NB4 (cell line): ENCODE measurements around the gene NUBP2.

ENCODE experiments used
- DNase-seq: peaks from one replicate; pipeline ENCODE4 v3.0.0; 2010; ENCODE audit warnings: low read depth
- H3K4me3 ChIP-seq: one replicate; pipeline ENCODE4 v1.5.1; 2011; ENCODE audit warnings: mild to moderate bottlenecking, low read depth, low read length, moderate library complexity
- MYC ChIP-seq: IDR thresholded peaks from 2 replicates; pipeline ENCODE4 v1.6.1; 2011; ENCODE audit warnings: low read depth, low read length
- POLR2A ChIP-seq: IDR thresholded peaks from 2 replicates; pipeline ENCODE4 v1.6.1; 2011; ENCODE audit warnings: mild to moderate bottlenecking; ENCODE audit not compliant: insufficient read length; ENCODE audit errors: extremely low read depth
- TF ChIP-seq, protein P1 (sequence below): IDR thresholded peaks from 2 replicates; pipeline ENCODE4 v1.6.1; 2011; ENCODE audit warnings: low read depth, low read length
- TF ChIP-seq, protein P2 (sequence below): IDR thresholded peaks from one replicate; pipeline ENCODE4 v1.5.1; 2012; ENCODE audit warnings: low read depth, low read length

Gene NUBP2

DNA sequence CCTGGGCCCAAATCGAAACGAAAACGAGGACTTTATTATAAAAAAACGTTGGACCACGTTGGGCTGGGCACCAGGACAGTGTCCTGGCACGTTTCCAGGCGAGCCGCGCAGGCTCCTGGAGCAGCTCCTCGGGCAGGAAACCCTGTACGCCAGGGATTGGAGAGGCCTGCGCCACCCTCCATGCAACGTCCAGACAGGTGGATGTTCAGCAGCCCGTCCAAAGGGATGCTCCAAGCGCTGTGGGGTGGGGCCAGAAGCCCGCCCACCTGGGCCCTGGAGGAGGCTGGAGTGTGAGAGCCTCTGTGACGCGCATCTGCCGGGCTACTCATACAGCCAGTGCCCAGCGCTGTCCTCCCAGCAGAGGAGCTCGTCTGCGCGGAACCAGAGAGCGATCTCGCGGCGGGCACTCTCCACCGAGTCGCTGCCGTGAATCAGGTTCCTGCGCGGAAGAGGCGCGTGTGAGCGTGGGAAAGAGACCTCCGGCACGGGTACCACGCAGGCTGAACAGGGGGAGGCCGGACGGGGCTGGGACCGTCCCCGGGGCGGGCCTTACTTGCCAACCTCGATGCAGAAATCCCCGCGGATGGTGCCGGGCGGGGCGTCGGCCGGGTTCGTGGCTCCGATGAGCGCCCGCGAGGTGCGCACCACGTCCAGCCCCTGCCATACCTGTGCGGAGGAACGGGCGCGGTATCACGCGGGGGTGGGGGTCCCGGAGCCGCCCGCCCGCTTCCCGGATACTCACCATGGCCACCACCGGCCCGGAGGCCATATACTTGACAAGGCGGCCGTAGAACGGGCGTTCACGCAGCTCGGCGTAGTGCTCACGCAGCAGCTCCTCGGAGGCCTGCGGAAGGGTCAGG is 12.2 kb upstream of the NUBP2 start:
- no peak for TF ChIP-seq MYC
- TF ChIP-seq, protein P1, sequence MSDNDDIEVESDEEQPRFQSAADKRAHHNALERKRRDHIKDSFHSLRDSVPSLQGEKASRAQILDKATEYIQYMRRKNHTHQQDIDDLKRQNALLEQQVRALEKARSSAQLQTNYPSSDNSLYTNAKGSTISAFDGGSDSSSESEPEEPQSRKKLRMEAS = no peak
- DNase-seq = no peak
- peak overlapping the region; percentile 32 for H3K4me3 ChIP-seq

DNA sequence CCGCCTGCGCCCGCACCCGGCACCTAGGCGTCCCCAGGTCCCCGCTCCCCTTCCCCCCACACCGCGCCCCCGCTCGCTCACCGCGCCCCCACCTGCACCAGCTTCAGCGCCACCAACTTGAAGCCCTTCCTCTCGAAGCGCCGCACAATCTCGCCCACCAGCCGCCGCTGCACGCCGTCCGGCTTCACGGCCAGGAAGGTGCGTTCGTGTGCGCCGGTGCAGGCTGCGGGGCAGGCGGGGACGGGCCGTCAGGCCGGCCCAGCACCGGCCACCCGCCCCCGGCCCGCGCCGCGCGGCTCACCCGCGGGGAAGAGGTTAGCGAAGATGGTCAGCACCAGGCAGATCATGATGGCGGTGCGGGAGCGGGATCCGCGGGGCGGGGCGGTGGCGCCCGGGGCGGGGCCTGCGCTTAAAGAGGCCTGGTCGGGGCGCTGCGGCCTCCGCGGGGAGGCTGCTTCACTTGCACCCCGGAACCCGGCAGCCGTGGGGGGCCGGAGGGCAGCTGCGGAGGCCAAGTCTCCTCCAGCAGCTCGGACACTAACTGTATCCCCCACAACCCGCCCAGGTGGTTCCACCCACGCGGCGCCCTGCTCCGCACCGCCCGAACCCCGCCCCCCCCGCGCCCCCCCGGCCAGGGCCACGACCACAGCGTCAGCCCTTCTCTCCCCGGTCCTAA is 11.4 kb upstream of the NUBP2 start, which contains the start of gene NME3:
TSS of gene NME3 (minus strand) at position 356 of the 676 bp plus-strand sequence. CDS start at position 347, 9 bp downstream.
- TF ChIP-seq POLR2A (no peak), MYC (no peak; the same call in 1 of the 2 replicates)
- TF ChIP-seq, protein P2, sequence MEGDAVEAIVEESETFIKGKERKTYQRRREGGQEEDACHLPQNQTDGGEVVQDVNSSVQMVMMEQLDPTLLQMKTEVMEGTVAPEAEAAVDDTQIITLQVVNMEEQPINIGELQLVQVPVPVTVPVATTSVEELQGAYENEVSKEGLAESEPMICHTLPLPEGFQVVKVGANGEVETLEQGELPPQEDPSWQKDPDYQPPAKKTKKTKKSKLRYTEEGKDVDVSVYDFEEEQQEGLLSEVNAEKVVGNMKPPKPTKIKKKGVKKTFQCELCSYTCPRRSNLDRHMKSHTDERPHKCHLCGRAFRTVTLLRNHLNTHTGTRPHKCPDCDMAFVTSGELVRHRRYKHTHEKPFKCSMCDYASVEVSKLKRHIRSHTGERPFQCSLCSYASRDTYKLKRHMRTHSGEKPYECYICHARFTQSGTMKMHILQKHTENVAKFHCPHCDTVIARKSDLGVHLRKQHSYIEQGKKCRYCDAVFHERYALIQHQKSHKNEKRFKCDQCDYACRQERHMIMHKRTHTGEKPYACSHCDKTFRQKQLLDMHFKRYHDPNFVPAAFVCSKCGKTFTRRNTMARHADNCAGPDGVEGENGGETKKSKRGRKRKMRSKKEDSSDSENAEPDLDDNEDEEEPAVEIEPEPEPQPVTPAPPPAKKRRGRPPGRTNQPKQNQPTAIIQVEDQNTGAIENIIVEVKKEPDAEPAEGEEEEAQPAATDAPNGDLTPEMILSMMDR = no peak
- TF ChIP-seq, protein P1 = no peak
- peak within 1 kb of the TSS; percentile 85 for H3K4me3 ChIP-seq
- DNase-seq = peak; percentile 73

DNA sequence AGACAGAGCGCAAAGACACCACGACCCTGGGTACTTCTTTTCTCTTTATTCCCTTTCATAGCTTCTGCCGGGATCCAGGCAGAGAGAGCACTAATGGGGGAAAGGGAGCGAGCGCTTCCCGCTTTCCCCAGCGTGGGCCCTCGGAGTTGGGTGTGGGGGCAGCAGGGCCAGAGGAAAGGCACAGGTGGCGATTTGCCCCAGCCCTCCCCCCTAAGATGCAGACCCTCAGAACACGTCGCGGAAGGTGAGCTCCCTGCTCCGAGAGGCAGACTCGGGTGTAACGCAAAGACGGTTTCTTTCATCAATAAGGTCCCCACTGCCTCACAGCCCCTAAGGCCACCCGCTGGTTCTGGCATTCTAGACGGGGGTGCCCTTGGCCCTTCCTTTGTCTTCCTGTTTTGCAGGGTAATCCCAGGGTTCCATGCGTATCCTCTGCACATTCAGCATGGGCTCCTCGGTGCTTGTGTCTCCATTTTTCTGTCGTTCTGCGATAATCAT is 10.8 kb upstream of the NUBP2 start:
- H3K4me3 ChIP-seq = peak overlapping the region; percentile 85
- no peak for DNase-seq
- no peak for TF ChIP-seq POLR2A
- TF ChIP-seq, protein P2 = no peak

DNA sequence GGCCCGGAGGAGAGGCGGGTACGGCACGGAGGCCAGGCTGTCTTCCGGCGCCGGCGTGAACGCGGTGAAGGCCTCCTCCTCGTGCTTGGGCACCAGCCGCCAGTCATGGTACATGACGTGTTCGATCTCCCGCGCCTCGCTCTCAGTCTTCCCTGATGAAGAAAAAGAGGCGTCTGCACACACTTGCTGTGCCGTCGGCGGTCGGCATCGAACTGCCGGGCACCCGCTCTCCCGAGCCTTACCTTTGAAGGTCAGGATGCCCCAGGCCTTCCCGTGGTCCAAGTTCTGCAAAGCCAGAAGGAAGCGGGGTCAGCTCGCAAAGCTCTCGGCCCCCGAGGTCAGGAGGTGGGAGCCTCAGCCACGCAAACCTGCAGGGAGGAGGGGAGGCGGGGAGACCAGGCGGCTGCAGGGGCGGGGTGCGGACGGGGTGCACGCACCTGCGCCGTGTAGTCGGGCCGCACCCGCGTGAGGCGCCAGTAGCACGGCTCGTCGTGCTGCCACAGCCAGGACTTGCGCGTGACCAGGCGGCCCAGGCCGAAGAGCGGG is 10.3 kb upstream of the NUBP2 start, which contains the start of gene EME2:
TSS of gene EME2 (plus strand) at position 449 of the 546 bp plus-strand sequence. CDS start 418 bp downstream, outside the sequence.
- peak; percentile 63 for DNase-seq
- H3K4me3 ChIP-seq = peak within 1 kb of the TSS; percentile 85
- TF ChIP-seq MYC = no peak; the same call in 1 of the 2 replicates
- TF ChIP-seq, protein P1 = peak; percentile 49; the same call in 1 of the 2 replicates

DNA sequence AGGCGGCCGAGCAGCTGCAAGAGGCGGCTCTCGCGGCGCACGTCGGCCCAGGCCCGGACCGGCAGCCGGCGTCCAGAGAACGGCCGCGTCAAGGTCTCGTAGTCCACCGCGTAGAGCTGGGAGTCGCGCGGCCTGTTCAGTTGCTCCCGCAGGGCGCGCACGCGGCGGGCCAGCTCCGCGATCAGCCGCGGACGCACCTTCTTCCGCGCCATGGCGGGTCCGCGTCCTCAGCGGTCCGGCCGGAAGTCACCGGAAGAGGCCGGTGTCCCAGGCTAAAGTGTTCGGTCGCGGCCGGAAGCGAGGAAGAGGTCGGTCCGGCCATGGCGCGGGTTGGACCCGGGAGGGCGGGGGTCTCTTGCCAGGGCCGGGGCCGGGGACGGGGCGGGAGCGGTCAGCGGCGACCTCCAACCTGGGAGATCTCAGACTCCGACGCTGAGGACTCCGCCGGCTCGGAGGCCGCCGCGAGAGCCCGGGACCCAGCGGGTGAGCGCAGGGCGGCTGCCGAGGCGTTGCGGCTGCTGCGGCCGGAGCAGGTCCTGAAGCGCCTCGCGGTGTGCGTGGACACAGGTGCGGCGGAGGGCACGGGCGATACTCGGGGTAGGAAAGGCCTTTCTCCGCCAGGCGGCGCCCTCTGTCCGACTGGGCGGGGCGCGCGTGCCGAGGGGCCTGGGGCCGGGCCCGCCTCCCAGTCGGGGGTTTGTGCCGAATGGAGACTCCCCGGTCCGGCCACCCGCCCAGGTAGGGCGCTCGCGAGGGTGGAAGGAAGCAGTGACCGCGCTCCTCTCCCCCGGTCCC is 9.7 kb upstream of the NUBP2 start, which contains the start of gene MRPS34:
TSS of gene MRPS34 (minus strand) at position 227 of the 795 bp plus-strand sequence. CDS start at position 212, 15 bp downstream.
- peak; percentile 76 for TF ChIP-seq POLR2A
- TF ChIP-seq, protein P2 = peak; percentile 46
- TF ChIP-seq, protein P1 = peak; percentile 77
- TF ChIP-seq MYC = peak; percentile 81
- DNase-seq = peak; percentile 86
- H3K4me3 ChIP-seq = peak within 1 kb of the TSS; percentile 85
